Measurements from ENCODE around the gene MAT1A.

DNA sequence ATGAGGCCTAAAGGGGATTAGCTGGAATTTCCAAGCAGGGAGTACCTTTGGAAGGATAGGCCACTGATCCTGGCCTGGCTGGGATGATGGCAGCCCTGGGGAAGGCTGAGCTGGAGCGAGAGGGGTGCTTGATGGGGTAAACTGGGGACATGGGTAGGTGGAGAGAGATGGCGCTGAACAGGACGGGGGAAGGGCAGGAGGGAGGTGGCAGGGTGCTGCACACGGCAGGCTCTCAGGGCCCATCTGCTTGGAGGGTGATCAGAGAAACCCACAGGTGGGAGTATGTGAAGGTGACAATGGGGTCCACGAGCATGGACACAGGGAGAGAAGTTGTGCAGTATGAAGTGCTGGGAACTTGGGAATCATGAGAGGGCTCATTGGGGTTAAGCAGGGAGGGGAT, 10.3 kb downstream of the MAT1A start:
- TF ChIP-seq SP1 (IDR thresholded peaks at IDR 0.05; ENCODE audit: low read depth) (no peak), POLR2A (IDR thresholded peaks at IDR 0.05; ENCODE audit: borderline replicate concordance, extremely low read depth, insufficient read depth, insufficient read length) (no peak), CTCF (IDR thresholded peaks at IDR 0.05 in 2 of 3, conservative IDR thresholded peaks at IDR 0.05 in 1 of 3; ENCODE audit: borderline replicate concordance in 1 of 3, insufficient read depth in 1 of 3, low read depth in 2 of 3, low read length in 2 of 3) (no peak), EGR1 (IDR thresholded peaks at IDR 0.05; ENCODE audit: low read depth) (no peak), JUND (IDR thresholded peaks at IDR 0.05) (no peak), EZH2phosphoT487 (IDR thresholded peaks at IDR 0.05; ENCODE audit: borderline replicate concordance) (no peak), POLR2AphosphoS5 (IDR thresholded peaks at IDR 0.05; ENCODE audit: low read depth, low read length) (no peak), ZFX (IDR thresholded peaks at IDR 0.05) (no peak)
- TF ChIP-seq, protein P1, sequence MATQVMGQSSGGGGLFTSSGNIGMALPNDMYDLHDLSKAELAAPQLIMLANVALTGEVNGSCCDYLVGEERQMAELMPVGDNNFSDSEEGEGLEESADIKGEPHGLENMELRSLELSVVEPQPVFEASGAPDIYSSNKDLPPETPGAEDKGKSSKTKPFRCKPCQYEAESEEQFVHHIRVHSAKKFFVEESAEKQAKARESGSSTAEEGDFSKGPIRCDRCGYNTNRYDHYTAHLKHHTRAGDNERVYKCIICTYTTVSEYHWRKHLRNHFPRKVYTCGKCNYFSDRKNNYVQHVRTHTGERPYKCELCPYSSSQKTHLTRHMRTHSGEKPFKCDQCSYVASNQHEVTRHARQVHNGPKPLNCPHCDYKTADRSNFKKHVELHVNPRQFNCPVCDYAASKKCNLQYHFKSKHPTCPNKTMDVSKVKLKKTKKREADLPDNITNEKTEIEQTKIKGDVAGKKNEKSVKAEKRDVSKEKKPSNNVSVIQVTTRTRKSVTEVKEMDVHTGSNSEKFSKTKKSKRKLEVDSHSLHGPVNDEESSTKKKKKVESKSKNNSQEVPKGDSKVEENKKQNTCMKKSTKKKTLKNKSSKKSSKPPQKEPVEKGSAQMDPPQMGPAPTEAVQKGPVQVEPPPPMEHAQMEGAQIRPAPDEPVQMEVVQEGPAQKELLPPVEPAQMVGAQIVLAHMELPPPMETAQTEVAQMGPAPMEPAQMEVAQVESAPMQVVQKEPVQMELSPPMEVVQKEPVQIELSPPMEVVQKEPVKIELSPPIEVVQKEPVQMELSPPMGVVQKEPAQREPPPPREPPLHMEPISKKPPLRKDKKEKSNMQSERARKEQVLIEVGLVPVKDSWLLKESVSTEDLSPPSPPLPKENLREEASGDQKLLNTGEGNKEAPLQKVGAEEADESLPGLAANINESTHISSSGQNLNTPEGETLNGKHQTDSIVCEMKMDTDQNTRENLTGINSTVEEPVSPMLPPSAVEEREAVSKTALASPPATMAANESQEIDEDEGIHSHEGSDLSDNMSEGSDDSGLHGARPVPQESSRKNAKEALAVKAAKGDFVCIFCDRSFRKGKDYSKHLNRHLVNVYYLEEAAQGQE (IDR thresholded peaks at IDR 0.05; ENCODE audit: low read depth): no peak
- TF ChIP-seq, protein P2, sequence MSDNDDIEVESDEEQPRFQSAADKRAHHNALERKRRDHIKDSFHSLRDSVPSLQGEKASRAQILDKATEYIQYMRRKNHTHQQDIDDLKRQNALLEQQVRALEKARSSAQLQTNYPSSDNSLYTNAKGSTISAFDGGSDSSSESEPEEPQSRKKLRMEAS (IDR thresholded peaks at IDR 0.05): no peak
